Measurements from ENCODE around the gene HS3ST4.

The HS3ST4 gene

GRCh38 chr16:26120729-26121128 is 429.0 kb downstream of the HS3ST4 start:
- no peak for DNase-seq

GRCh38 chr16:26128296-26128695 is 436.5 kb downstream of the HS3ST4 start:
- no peak for DNase-seq

- no peak for DNase-seq
Observed at GRCh38 chr16:26129997-26130396, 438.2 kb downstream of the HS3ST4 start.

- no peak for DNase-seq
Observed at GRCh38 chr16:26133416-26134093, 441.8 kb downstream of the HS3ST4 start.

GRCh38 chr16:26134588-26134987 is 442.8 kb downstream of the HS3ST4 start:
- no peak for DNase-seq

GRCh38 chr16:26137956-26138355 is 446.2 kb downstream of the HS3ST4 start:
- DNase-seq, result no peak

GRCh38 chr16:26139091-26139490 is 447.3 kb downstream of the HS3ST4 start:
- no peak for DNase-seq

- DNase-seq, result no peak
Observed at GRCh38 chr16:26139884-26140283, 448.1 kb downstream of the HS3ST4 start.

- no peak for DNase-seq
Observed at GRCh38 chr16:26149364-26150190, 457.8 kb downstream of the HS3ST4 start.

- no peak for DNase-seq
Observed at GRCh38 chr16:26155221-26155620, 463.5 kb downstream of the HS3ST4 start.

GRCh38 chr16:26157319-26157718 is 465.6 kb downstream of the HS3ST4 start:
- DNase-seq, result no peak

GRCh38 chr16:26158142-26158759 is 466.5 kb downstream of the HS3ST4 start:
- DNase-seq, result no peak

GRCh38 chr16:26161461-26162180 is 469.9 kb downstream of the HS3ST4 start:
- no peak for DNase-seq

- DNase-seq, result no peak
Observed at GRCh38 chr16:26169473-26169872, 477.7 kb downstream of the HS3ST4 start.

GRCh38 chr16:26175944-26176343 is 484.2 kb downstream of the HS3ST4 start:
- no peak for DNase-seq

GRCh38 chr16:26177438-26177837 is 485.7 kb downstream of the HS3ST4 start:
- no peak for DNase-seq

- DNase-seq, result no peak
Observed at GRCh38 chr16:26178298-26178697, 486.5 kb downstream of the HS3ST4 start.

GRCh38 chr16:26186091-26186615 is 494.4 kb downstream of the HS3ST4 start:
- no peak for DNase-seq

Measured in activated CD4-positive, alpha-beta T cell treated with anti-CD3 and anti-CD28 coated beads for 4 hours (primary cell).